Measurements from ENCODE around the gene UBE2D3. TPM values are rescaled to one million over a fixed set of nuclear protein-coding genes. Genes with fewer than 3 reads are reported as not detected.

Gene UBE2D3
- total RNA-seq, 1 experiment from 2014 or later, result 235 TPM

DNA sequence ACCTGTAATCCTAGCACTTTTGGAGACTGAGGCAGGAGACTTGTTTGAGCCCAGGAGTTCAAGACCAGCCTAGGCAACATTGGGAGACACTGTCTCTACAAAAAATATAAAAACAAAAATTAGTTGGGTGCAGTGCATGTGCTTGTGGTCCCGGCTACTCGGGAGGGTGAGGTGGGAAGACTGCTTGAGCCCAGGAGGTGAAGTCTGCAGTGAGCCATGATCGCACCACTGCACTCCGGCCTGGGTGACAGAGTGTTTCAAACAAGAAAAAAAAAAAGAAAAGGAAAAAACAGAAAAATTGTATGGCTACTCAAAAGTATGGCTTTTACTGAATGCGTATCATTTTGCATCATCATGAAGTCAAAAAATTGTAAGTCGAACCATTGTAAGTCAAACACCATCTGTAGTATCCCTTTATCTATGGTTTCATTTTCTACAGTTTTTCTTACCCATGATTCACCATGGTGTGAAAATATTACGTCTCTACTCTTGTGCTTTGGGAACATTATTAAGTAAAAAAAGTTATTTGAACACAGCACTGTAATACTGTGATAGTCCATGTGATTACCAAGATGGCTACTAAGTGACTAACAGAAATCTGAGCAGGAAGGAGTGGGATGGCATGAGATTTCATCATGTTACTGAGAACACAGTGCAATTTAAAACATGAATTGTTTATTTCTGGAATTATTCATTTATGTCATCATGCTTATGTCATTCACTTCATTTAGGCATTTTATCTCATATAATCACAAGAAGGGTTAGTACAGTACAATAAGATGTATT lies 40.1 kb downstream of the UBE2D3 start:
- Mint-ChIP-seq H3K27ac (ENCODE audit: unreplicated experiment) (no peak overlapping the region), H3K27me3 (ENCODE audit: unreplicated experiment) (no peaks in the 10 kb centered on the region), H3K4me3 (ENCODE audit: low read depth, unreplicated experiment) (no peak overlapping the region), H3K36me3 (ENCODE audit: insufficient read depth, unreplicated experiment) (peaks cover 24% of the 10 kb centered on the region), H3K9me3 (ENCODE audit: low read depth, unreplicated experiment) (no peaks in the 10 kb centered on the region), H3K4me1 (ENCODE audit: low read depth, unreplicated experiment) (no peaks in the 10 kb centered on the region)
- DNase-seq, result no peak
- TF ChIP-seq, protein P1, sequence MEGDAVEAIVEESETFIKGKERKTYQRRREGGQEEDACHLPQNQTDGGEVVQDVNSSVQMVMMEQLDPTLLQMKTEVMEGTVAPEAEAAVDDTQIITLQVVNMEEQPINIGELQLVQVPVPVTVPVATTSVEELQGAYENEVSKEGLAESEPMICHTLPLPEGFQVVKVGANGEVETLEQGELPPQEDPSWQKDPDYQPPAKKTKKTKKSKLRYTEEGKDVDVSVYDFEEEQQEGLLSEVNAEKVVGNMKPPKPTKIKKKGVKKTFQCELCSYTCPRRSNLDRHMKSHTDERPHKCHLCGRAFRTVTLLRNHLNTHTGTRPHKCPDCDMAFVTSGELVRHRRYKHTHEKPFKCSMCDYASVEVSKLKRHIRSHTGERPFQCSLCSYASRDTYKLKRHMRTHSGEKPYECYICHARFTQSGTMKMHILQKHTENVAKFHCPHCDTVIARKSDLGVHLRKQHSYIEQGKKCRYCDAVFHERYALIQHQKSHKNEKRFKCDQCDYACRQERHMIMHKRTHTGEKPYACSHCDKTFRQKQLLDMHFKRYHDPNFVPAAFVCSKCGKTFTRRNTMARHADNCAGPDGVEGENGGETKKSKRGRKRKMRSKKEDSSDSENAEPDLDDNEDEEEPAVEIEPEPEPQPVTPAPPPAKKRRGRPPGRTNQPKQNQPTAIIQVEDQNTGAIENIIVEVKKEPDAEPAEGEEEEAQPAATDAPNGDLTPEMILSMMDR (IDR thresholded peaks at IDR 0.05; ENCODE audit: unreplicated experiment), result no peak
- intact Hi-C loops (cut with micrococcal nuclease; ENCODE audit: unreplicated experiment), result loop anchor here (10.0 kb wide), 1 partner anchor 162 kb away; no protein-coding TSS in a partner anchor
- CTCF ChIA-PET, result no interaction called here
- no TSS peak for BruUV-seq (replicated peaks)

DNA sequence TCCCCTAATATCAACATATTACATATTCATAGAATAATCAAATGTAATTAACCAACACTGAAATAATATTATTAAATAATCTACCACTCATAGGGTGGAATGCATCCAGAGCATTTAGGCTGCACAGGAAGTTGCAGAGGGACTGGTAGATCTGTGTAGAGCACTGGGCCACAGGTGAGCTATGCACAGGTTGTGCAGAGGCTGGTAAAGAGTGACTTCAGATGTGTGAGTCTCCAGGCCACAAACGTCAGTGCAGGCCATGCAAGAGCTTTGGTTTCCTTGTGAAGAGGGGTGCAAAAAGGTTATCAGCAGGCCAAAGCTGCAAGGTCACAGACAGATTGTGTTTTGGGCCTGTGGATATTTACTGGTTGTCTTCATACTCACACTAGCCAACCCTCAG lies 41.1 kb downstream of the UBE2D3 start:
- intact Hi-C loops (cut with micrococcal nuclease; ENCODE audit: unreplicated experiment), result loop anchor here (10.0 kb wide), 1 partner anchor 161 kb away; no protein-coding TSS in a partner anchor
- Mint-ChIP-seq H3K4me3 (ENCODE audit: low read depth, unreplicated experiment) (no peak overlapping the region), H3K36me3 (ENCODE audit: insufficient read depth, unreplicated experiment) (peaks cover 16% of the 10 kb centered on the region), H3K27me3 (ENCODE audit: unreplicated experiment) (no peaks in the 10 kb centered on the region), H3K4me1 (ENCODE audit: low read depth, unreplicated experiment) (no peaks in the 10 kb centered on the region), H3K27ac (ENCODE audit: unreplicated experiment) (no peak overlapping the region), H3K9me3 (ENCODE audit: low read depth, unreplicated experiment) (no peaks in the 10 kb centered on the region)
- BruUV-seq (replicated peaks), result no TSS peak
- TF ChIP-seq, protein P1 (IDR thresholded peaks at IDR 0.05; ENCODE audit: unreplicated experiment), result no peak
- CTCF ChIA-PET, result no interaction called here
- no peak for DNase-seq

DNA sequence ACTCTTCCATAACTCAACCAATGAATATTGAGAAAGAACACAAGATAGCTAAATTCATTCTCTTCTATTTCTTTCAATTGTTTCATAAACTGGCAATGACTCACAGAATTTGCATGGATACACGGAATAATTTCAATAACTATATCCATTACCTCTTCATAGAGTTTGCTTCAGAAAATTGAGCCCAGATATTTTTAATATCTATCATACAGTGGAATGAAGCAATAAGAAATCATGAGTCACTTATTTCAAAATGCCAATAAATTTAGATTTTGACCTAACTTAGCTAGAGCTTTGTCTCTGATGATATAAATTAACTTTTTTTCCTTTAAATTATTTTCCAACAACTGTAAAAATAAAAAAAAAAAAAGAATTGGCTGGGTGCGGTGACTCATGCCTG lies 44.3 kb downstream of the UBE2D3 start:
- no TSS peak for BruUV-seq (replicated peaks)
- peaks cover 23% of the 10 kb centered on the region for H3K4me1 Mint-ChIP-seq (ENCODE audit: low read depth, unreplicated experiment)
- TF ChIP-seq, protein P1 (IDR thresholded peaks at IDR 0.05; ENCODE audit: unreplicated experiment), result no peak
- intact Hi-C loops (cut with micrococcal nuclease; ENCODE audit: unreplicated experiment), result loop anchor here (10.0 kb wide), 1 partner anchor 158 kb away; no protein-coding TSS in a partner anchor
- no peak overlapping the region for H3K27ac Mint-ChIP-seq (ENCODE audit: unreplicated experiment)
- CTCF ChIA-PET, result interaction anchor here (0.9 kb wide), 1 partner anchor 15 kb away, joined by 4 read pairs; no protein-coding TSS in a partner anchor
- DNase-seq, result no peak
- H3K9me3 Mint-ChIP-seq (ENCODE audit: low read depth, unreplicated experiment), result no peaks in the 10 kb centered on the region
- peaks cover 5% of the 10 kb centered on the region for H3K36me3 Mint-ChIP-seq (ENCODE audit: insufficient read depth, unreplicated experiment)
- no peaks in the 10 kb centered on the region for H3K27me3 Mint-ChIP-seq (ENCODE audit: unreplicated experiment)
- no peak overlapping the region for H3K4me3 Mint-ChIP-seq (ENCODE audit: low read depth, unreplicated experiment)

DNA sequence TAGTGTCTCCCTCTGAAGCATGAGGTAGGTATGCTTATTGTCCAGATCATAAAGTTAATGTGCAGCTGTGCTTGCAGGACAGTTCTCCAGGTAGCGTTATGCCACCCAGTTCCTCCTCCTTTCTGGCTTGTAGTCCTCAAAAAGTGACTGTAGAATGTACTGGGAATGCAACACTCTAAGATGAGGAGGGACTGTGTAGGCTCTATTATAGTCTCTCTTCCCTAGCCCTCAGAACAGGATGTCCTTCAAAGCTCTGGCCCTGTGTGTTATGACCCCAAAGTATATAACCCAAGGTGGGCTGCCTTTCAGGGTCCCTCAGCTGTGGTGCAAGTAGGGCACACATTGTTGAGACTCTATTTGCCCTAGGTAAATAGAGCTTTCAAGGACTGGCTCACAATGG lies 45.8 kb downstream of the UBE2D3 start:
- intact Hi-C loops (cut with micrococcal nuclease; ENCODE audit: unreplicated experiment), result loop anchor here (10.0 kb wide), 1 partner anchor 157 kb away; no protein-coding TSS in a partner anchor
- Mint-ChIP-seq H3K4me1 (ENCODE audit: low read depth, unreplicated experiment) (peaks cover 23% of the 10 kb centered on the region), H3K27ac (ENCODE audit: unreplicated experiment) (no peak overlapping the region), H3K4me3 (ENCODE audit: low read depth, unreplicated experiment) (no peak overlapping the region), H3K27me3 (ENCODE audit: unreplicated experiment) (no peaks in the 10 kb centered on the region), H3K36me3 (ENCODE audit: insufficient read depth, unreplicated experiment) (peaks cover 5% of the 10 kb centered on the region), H3K9me3 (ENCODE audit: low read depth, unreplicated experiment) (no peaks in the 10 kb centered on the region)
- BruUV-seq (replicated peaks), result no TSS peak
- no peak for DNase-seq
- TF ChIP-seq, protein P1 (IDR thresholded peaks at IDR 0.05; ENCODE audit: unreplicated experiment), result no peak
- CTCF ChIA-PET, result interaction anchor here (0.5 kb wide), 1 partner anchor 8 kb away, joined by 3 read pairs; no protein-coding TSS in a partner anchor
